ENCODE data around the gene RASAL2. TPM values are rescaled to one million over a fixed set of nuclear protein-coding genes. Genes with fewer than 3 reads are reported as not detected.

RASAL2 gene
- total RNA-seq, 1 experiment from 2014 or later: 31.6 TPM

DNA sequence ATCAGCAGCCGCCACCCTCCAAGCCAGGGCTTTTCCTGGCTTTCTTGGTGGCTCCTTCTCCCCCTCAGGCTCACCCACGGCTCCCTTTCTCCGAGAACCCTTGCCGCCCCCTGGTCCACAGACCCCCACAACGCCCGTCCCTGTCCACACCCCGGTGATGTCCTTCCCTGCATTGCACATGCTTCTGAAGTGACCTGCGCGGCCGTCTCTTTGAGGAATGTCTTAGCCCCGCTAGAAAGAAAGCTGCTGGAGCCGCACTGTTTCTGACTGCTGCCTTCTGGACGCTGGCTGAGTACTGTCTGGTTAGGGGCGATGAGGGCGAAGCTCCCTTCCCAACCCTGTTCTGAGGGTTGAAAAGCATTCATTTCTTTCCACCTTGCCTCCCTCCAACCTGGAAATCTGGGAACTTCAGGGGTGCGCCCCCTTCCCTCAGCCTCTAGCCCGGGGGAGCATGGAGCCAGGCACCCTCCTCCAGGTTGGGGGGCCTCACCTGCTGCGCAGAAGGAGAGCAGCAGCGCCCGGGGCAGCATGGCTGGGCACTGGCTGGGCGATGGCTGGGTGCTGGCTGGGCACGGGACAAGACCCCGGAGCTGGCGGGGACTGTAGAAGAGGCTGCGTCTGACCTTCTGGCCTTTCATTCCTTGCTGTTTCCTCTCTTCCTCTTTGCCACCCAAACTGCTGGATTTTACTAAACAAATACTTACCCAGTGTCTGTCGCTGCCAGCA lies 402.7 kb downstream of the RASAL2 start, which contains the start of gene CLEC20A:
Gene CLEC20A, minus strand, starts transcription at position 555 of the 726 bp plus-strand sequence. Its CDS starts 25 bp downstream, at position 530.
- Histone ChIP-seq H3K9me3 (ENCODE audit: control insufficient read depth, insufficient read depth, low read depth, low read length) (no peaks in the 10 kb centered on the region), H3K4me3 (ENCODE audit: low read depth in 2 of 2, low read length in 2 of 2) (no peak within 1 kb of the TSS), H3K27me3 (ENCODE audit: control insufficient read depth, insufficient read depth, low read length) (no peaks in the 10 kb centered on the region), H3K27ac (ENCODE audit: low read length) (no peak within 1 kb of the TSS), H3K4me1 (ENCODE audit: control insufficient read depth, insufficient read depth, low read length) (no peaks in the 10 kb centered on the region), H3K36me3 (ENCODE audit: control insufficient read depth, insufficient read depth, low read length) (no peaks in the 10 kb centered on the region)
- POLR2A ChIA-PET: no interaction called here
- DNase-seq (ENCODE audit: low read depth, low spot score) (no peak), ATAC-seq (no peak)
- CTCF ChIA-PET: no interaction called here
- in situ Hi-C loops (cut with HindIII; ENCODE audit: low pct_unique_long_range_greater_than_20kb, low sequenced_read_pairs) (no loop called here), intact Hi-C loops (cut with micrococcal nuclease; ENCODE audit: unreplicated experiment) (no loop called here)
- TF ChIP-seq TCF7L2 (IDR thresholded peaks at IDR 0.05; ENCODE audit: low read depth, low read length) (no peak), POLR2AphosphoS5 (IDR thresholded peaks at IDR 0.05; ENCODE audit: low read depth, low read length) (no peak), SIN3A (IDR thresholded peaks at IDR 0.05; ENCODE audit: borderline replicate concordance, insufficient read depth, low read depth, low read length) (no peak)
- TF ChIP-seq, protein P1, sequence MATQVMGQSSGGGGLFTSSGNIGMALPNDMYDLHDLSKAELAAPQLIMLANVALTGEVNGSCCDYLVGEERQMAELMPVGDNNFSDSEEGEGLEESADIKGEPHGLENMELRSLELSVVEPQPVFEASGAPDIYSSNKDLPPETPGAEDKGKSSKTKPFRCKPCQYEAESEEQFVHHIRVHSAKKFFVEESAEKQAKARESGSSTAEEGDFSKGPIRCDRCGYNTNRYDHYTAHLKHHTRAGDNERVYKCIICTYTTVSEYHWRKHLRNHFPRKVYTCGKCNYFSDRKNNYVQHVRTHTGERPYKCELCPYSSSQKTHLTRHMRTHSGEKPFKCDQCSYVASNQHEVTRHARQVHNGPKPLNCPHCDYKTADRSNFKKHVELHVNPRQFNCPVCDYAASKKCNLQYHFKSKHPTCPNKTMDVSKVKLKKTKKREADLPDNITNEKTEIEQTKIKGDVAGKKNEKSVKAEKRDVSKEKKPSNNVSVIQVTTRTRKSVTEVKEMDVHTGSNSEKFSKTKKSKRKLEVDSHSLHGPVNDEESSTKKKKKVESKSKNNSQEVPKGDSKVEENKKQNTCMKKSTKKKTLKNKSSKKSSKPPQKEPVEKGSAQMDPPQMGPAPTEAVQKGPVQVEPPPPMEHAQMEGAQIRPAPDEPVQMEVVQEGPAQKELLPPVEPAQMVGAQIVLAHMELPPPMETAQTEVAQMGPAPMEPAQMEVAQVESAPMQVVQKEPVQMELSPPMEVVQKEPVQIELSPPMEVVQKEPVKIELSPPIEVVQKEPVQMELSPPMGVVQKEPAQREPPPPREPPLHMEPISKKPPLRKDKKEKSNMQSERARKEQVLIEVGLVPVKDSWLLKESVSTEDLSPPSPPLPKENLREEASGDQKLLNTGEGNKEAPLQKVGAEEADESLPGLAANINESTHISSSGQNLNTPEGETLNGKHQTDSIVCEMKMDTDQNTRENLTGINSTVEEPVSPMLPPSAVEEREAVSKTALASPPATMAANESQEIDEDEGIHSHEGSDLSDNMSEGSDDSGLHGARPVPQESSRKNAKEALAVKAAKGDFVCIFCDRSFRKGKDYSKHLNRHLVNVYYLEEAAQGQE (IDR thresholded peaks at IDR 0.05; ENCODE audit: insufficient read depth in 1 of 2, low read depth in 2 of 2, low read length in 1 of 2): no peak
- TF ChIP-seq, protein P2, sequence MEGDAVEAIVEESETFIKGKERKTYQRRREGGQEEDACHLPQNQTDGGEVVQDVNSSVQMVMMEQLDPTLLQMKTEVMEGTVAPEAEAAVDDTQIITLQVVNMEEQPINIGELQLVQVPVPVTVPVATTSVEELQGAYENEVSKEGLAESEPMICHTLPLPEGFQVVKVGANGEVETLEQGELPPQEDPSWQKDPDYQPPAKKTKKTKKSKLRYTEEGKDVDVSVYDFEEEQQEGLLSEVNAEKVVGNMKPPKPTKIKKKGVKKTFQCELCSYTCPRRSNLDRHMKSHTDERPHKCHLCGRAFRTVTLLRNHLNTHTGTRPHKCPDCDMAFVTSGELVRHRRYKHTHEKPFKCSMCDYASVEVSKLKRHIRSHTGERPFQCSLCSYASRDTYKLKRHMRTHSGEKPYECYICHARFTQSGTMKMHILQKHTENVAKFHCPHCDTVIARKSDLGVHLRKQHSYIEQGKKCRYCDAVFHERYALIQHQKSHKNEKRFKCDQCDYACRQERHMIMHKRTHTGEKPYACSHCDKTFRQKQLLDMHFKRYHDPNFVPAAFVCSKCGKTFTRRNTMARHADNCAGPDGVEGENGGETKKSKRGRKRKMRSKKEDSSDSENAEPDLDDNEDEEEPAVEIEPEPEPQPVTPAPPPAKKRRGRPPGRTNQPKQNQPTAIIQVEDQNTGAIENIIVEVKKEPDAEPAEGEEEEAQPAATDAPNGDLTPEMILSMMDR (IDR thresholded peaks at IDR 0.05): no peak
- no TSS peak for BruUV-seq (replicated peaks)

DNA sequence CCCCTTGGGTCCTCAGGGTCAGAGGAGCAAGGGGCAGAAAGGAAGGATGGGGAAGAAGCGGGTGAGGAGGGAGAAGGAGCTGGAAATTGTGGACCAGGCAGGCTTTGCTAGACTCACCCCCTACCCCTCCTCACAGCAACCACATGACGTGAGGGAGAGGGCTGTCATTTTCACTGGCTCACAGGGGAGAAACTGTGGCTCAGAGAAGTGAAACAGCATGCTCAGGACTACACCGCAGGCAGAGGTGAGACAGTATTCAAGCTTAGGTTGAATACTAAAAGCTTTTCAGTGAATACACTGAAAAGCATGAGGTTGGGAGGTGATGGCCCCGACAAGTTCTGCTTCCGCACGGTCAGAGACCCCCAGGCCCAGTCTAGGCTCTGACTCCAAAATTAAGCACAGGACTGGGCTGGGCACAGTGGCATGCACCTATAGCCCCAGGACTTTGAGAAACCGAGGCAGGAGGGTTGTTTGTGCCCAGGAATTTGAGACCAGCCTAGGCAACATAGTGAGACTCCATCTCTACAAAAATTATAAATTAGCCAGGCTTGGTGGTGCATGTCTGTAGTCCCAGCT lies 404.1 kb downstream of the RASAL2 start:
- no peaks in the 10 kb centered on the region for H3K36me3 ChIP-seq (ENCODE audit: control insufficient read depth, insufficient read depth, low read length)
- POLR2A ChIA-PET: no interaction called here
- intact Hi-C loops (cut with micrococcal nuclease; ENCODE audit: unreplicated experiment): no loop called here
- no peaks in the 10 kb centered on the region for H3K27me3 ChIP-seq (ENCODE audit: control insufficient read depth, insufficient read depth, low read length)
- DNase-seq (ENCODE audit: low read depth, low spot score) (no peak), ATAC-seq (no peak)
- CTCF ChIA-PET: no interaction called here
- no peak overlapping the region for H3K4me3 ChIP-seq (ENCODE audit: low read depth in 2 of 2, low read length in 2 of 2)
- H3K27ac ChIP-seq (ENCODE audit: low read length): no peak overlapping the region
- H3K9me3 ChIP-seq (ENCODE audit: control insufficient read depth, insufficient read depth, low read depth, low read length): no peaks in the 10 kb centered on the region
- TF ChIP-seq, protein P2 (IDR thresholded peaks at IDR 0.05): no peak
- no peak for TF ChIP-seq TCF7L2 (IDR thresholded peaks at IDR 0.05; ENCODE audit: low read depth, low read length)
- TF ChIP-seq POLR2AphosphoS5 (IDR thresholded peaks at IDR 0.05; ENCODE audit: low read depth, low read length): no peak
- TF ChIP-seq, protein P1 (IDR thresholded peaks at IDR 0.05; ENCODE audit: insufficient read depth in 1 of 2, low read depth in 2 of 2, low read length in 1 of 2): no peak
- TF ChIP-seq SIN3A (IDR thresholded peaks at IDR 0.05; ENCODE audit: borderline replicate concordance, insufficient read depth, low read depth, low read length): no peak
- BruUV-seq (replicated peaks): no TSS peak
- no peaks in the 10 kb centered on the region for H3K4me1 ChIP-seq (ENCODE audit: control insufficient read depth, insufficient read depth, low read length)
- in situ Hi-C loops (cut with HindIII; ENCODE audit: low pct_unique_long_range_greater_than_20kb, low sequenced_read_pairs): no loop called here
